MM.1S (cell line): ENCODE results near the gene ARHGAP28.

Experiments
- EZH2 ChIP-seq: fragments of 300-600 bp; sonication (generic); optimal IDR thresholded peaks from 2 replicates; pipeline ENCODE3; 2017; ENCODE audit warnings: low read depth, mild to moderate bottlenecking, antibody characterized with exemption, low read length, mixed read lengths
- EZH2phosphoT487 ChIP-seq: fragments of 300-600 bp; sonication (generic); IDR thresholded peaks from 2 replicates; pipeline ENCODE4 v1.6.1; 2018; ENCODE audit warnings: antibody characterized with exemption, low read length
- TF ChIP-seq, protein P1 (sequence below): fragments of 300-600 bp; sonication (generic); IDR thresholded peaks from 2 replicates; pipeline ENCODE4 v1.5.1; 2016; ENCODE audit warnings: antibody characterized with exemption, low read length, mixed read lengths

DNA sequence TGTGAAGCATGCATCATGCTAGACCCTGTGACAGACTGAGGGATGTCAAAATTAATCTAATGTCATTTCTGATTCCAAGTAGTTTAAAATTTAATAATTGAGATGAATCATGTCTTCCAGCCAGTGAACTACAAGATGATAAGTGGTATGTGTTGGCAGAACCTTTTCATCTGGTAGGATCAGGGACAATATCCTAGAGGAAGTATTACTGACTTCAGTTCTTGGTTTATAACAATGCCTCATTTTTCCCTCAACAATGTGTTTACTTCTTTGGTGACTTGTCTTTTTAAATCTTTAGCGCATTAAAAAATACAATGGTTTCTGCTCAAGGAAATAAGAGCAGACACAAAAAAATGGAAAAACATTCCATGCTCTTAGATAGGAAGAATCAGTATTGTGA is 69.4 kb downstream of the ARHGAP28 start:
- TF ChIP-seq, protein P1, sequence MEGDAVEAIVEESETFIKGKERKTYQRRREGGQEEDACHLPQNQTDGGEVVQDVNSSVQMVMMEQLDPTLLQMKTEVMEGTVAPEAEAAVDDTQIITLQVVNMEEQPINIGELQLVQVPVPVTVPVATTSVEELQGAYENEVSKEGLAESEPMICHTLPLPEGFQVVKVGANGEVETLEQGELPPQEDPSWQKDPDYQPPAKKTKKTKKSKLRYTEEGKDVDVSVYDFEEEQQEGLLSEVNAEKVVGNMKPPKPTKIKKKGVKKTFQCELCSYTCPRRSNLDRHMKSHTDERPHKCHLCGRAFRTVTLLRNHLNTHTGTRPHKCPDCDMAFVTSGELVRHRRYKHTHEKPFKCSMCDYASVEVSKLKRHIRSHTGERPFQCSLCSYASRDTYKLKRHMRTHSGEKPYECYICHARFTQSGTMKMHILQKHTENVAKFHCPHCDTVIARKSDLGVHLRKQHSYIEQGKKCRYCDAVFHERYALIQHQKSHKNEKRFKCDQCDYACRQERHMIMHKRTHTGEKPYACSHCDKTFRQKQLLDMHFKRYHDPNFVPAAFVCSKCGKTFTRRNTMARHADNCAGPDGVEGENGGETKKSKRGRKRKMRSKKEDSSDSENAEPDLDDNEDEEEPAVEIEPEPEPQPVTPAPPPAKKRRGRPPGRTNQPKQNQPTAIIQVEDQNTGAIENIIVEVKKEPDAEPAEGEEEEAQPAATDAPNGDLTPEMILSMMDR, result no peak
- TF ChIP-seq EZH2phosphoT487 (no peak), EZH2 (no peak)
